G401.6 (cell line): ENCODE measurements around the gene TMEM134.
"Not testable (repeated sequence)": the region's sequence is repeated elsewhere in the genome, so short reads cannot be mapped to it uniquely, and the experiment has no call there.

Experiments used
- FAIRE-seq: peaks from 2 replicates; lab custom pipeline; 2012; peaks lifted over from hg19 to GRCh38; lab: Jason Lieb, UNC

Gene TMEM134

GRCh38 chr11:67468759-67469507 lies at the start of gene TMEM134:
TMEM134 (minus strand) TSS chr11:67469251; CDS start chr11:67469192, 59 bp downstream.
- no peak for FAIRE-seq

- no peak for FAIRE-seq
These were observed 48.9 kb upstream of the TMEM134 start for GRCh38 chr11:67517784-67518552.

GRCh38 chr11:67516806-67517205 lies 47.8 kb upstream of the TMEM134 start:
- FAIRE-seq: no peak

GRCh38 chr11:67514116-67514515 lies 45.1 kb upstream of the TMEM134 start:
- no peak for FAIRE-seq

- not testable (repeated sequence) for FAIRE-seq
These were observed 42.5 kb upstream of the TMEM134 start for GRCh38 chr11:67511558-67511957.

- no peak for FAIRE-seq
These were observed 40.9 kb upstream of the TMEM134 start for GRCh38 chr11:67510023-67510345.

- no peak for FAIRE-seq
These were observed 39.6 kb upstream of the TMEM134 start for GRCh38 chr11:67508486-67509121.

- FAIRE-seq: peak; percentile 97
These were observed 38.9 kb upstream of the TMEM134 start, which contains the start of gene CDK2AP2 for GRCh38 chr11:67507864-67508485. CDK2AP2 (minus strand) TSS chr11:67508162; CDS start chr11:67508082, 80 bp downstream.

GRCh38 chr11:67507242-67507863 lies 38.3 kb upstream of the TMEM134 start:
- FAIRE-seq: no peak

- no peak for FAIRE-seq
These were observed 37.5 kb upstream of the TMEM134 start for GRCh38 chr11:67506426-67507051.

GRCh38 chr11:67505605-67506396 lies 36.8 kb upstream of the TMEM134 start:
- FAIRE-seq: peak; percentile 92

- no peak for FAIRE-seq
These were observed 36.0 kb upstream of the TMEM134 start, which contains the start of gene PITPNM1 for GRCh38 chr11:67504950-67505581. PITPNM1 (minus strand) TSS chr11:67505363; CDS start chr11:67504180, 1,183 bp downstream.

GRCh38 chr11:67504005-67504949 lies 35.2 kb upstream of the TMEM134 start:
- no peak for FAIRE-seq

- FAIRE-seq: no peak
These were observed 34.3 kb upstream of the TMEM134 start for GRCh38 chr11:67503119-67504004.

- no peak for FAIRE-seq
These were observed 33.4 kb upstream of the TMEM134 start for GRCh38 chr11:67502328-67502979.

- no peak for FAIRE-seq
These were observed 32.8 kb upstream of the TMEM134 start for GRCh38 chr11:67501854-67502253.
